CD4-positive, alpha-beta memory T cell (primary cell): ENCODE data around the gene SCLT1. TPM values are rescaled to one million over a fixed set of nuclear protein-coding genes. Genes with fewer than 3 reads are reported as not detected.

Experiments
- CTCF ChIA-PET: fragments of 350-600 bp; sonication (Branson Sonifier 250); formaldehyde crosslinking; loops from one replicate; lab custom pipeline; 2021; ENCODE audit warnings: inconsistent platforms; ENCODE audit not compliant: partially characterized antibody; lab: Charles Lee
- POLR2A ChIA-PET: fragments of 350-600 bp; sonication (Branson Sonifier 250); formaldehyde crosslinking; loops from one replicate; lab custom pipeline; 2021; ENCODE audit not compliant: partially characterized antibody; lab: Charles Lee
- DNase-seq, 5 donors: peaks; one replicate each; pipeline versions ENCODE4 v3.0.0 to v3.0.0-alpha.2; 2020 to 2022; ENCODE audit warnings: mixed read lengths in 1 of 5
- H3K27ac ChIP-seq: one replicate; pipeline ENCODE4 v1.7.0; 2013; ENCODE audit warnings: low read depth, low read length
- H3K27me3 ChIP-seq: 2 replicates; pipeline ENCODE4 v1.7.0; 2013; ENCODE audit warnings: mild to moderate bottlenecking, low read length, moderate library complexity; ENCODE audit not compliant: insufficient read depth
- H3K36me3 ChIP-seq: 2 replicates; pipeline ENCODE4 v1.7.0; 2013; ENCODE audit warnings: mild to moderate bottlenecking, low read length, moderate library complexity; ENCODE audit not compliant: insufficient read depth
- H3K4me1 ChIP-seq: 2 replicates; pipeline ENCODE4 v1.7.0; 2013; ENCODE audit warnings: mild to moderate bottlenecking, low read length, moderate library complexity; ENCODE audit not compliant: insufficient read depth
- H3K4me3 ChIP-seq, 2 donors: one replicate each; pipeline ENCODE4 v1.7.0; 2013; ENCODE audit warnings: low read length in 2 of 2, mild to moderate bottlenecking in 1 of 2
- H3K9me3 ChIP-seq, 2 donors: one replicate each; pipeline ENCODE4 v1.7.0; 2013; ENCODE audit warnings: low read length in 2 of 2, control low read depth in 1 of 2; ENCODE audit not compliant: control insufficient read depth in 1 of 2
- H3K27ac Mint-ChIP-seq, 7 donors: one replicate each; pipeline ENCODE4 v1.8.0; 2020 to 2021; ENCODE audit warnings: mixed read lengths in 7 of 7, mild to moderate bottlenecking in 6 of 7, inconsistent platforms in 3 of 7, moderate library complexity in 3 of 7
- H3K27me3 Mint-ChIP-seq, 2 donors: one replicate each; pipeline ENCODE4 v1.8.0; 2020 to 2021; ENCODE audit warnings: mixed read lengths in 2 of 2
- H3K36me3 Mint-ChIP-seq, 2 donors: one replicate each; pipeline ENCODE4 v1.8.0; 2020 to 2021; ENCODE audit warnings: mixed read lengths in 2 of 2, inconsistent platforms in 1 of 2, mild to moderate bottlenecking in 1 of 2
- H3K4me1 Mint-ChIP-seq, 4 donors: one replicate each; pipeline ENCODE4 v1.8.0; 2020 to 2021; ENCODE audit warnings: mixed read lengths in 4 of 4, mild to moderate bottlenecking in 1 of 4
- H3K4me3 Mint-ChIP-seq, 8 donors: one replicate each; pipeline ENCODE4 v1.8.0; 2020 to 2021; ENCODE audit warnings: mixed read lengths in 8 of 8, mild to moderate bottlenecking in 7 of 8, moderate library complexity in 6 of 8, inconsistent platforms in 3 of 8
- H3K9me3 Mint-ChIP-seq, 8 donors: one replicate each; pipeline ENCODE4 v1.8.0; 2020 to 2021; ENCODE audit warnings: mixed read lengths in 8 of 8, mild to moderate bottlenecking in 5 of 8, inconsistent platforms in 3 of 8, moderate library complexity in 1 of 8
- intact Hi-C: fragments of 100-400 bp; cut with micrococcal nuclease; formaldehyde crosslinking; loops from one replicate; pipeline ENCODE4 v1.15.1; 2023
- polyA plus RNA-seq, 2 donors: library from polyadenylated mRNA; unstranded; fragments of 300-500 nt; fragmentation: Illumina TruSeq; gene quantifications; one replicate each; pipeline ENCODE4 v1.2.3, GENCODE V29; 2021
- total RNA-seq, 2 experiments: library from RNA; stranded (reverse); gene quantifications; one replicate each; pipeline ENCODE4 v1.2.3, GENCODE V29; 2021

SCLT1 gene
- total and polyA plus RNA-seq, 4 experiments from 2014 or later, result 4.3 to 20.8 (median 12.0) TPM

GRCh38 chr4:129095811-129096454 is 2.6 kb upstream of the SCLT1 start, which contains the start of gene C4orf33:
Gene C4orf33 (plus strand): TSS chr4:129096152. CDS start chr4:129102611, 6,459 bp downstream.
- Mint-ChIP-seq H3K4me3 (peak within 1 kb of the TSS; percentile 90 to 98 (median 94)), H3K27ac (peak within 1 kb of the TSS in 5 of 7 donors; percentile 95 to 99 (median 96)), H3K36me3 (peaks cover 0 to 5% of the 10 kb centered on the region in 2 donors), H3K9me3 (no peaks in the 10 kb centered on the region), H3K27me3 (no peaks in the 10 kb centered on the region), H3K4me1 (peaks cover 15 to 33% (median 23%) of the 10 kb centered on the region in 4 donors)
- H3K4me3 ChIP-seq, result peak within 1 kb of the TSS; percentile 73 to 89
- no peaks in the 10 kb centered on the region for H3K27me3 ChIP-seq
- no peaks in the 10 kb centered on the region for H3K9me3 ChIP-seq
- intact Hi-C loops, result no loop called here
- peak within 1 kb of the TSS; percentile 92 for H3K27ac ChIP-seq
- CTCF ChIA-PET, result interaction anchor here (0.7 to 1.1 kb wide), 3 partner anchors 9 to 15 kb away, joined by 3 to 4 read pairs (median 3); no protein-coding TSS in a partner anchor
- POLR2A ChIA-PET, result interaction anchor here (0.7 to 1.3 kb wide), 3 partner anchors 9 to 284 kb away, joined by 3 read pairs; no protein-coding TSS in a partner anchor
- H3K4me1 ChIP-seq, result peaks cover 43% of the 10 kb centered on the region
- DNase-seq, result peak; percentile 73 to 81 (median 77)
- no peaks in the 10 kb centered on the region for H3K36me3 ChIP-seq

- intact Hi-C loops, result loop anchor here (5.0 kb wide), 1 partner anchor 232 kb away; no protein-coding TSS in a partner anchor
- H3K9me3 Mint-ChIP-seq, result no peaks in the 10 kb centered on the region
- Histone ChIP-seq H3K27me3 (no peaks in the 10 kb centered on the region), H3K36me3 (no peaks in the 10 kb centered on the region), H3K4me1 (peaks cover 54% of the 10 kb centered on the region), H3K27ac (peak overlapping the region; percentile 99), H3K4me3 (no peak overlapping the region), H3K9me3 (no peaks in the 10 kb centered on the region)
- ChIA-PET POLR2A (interaction anchor here (1.6 to 2.9 kb wide), 6 partner anchors 9 to 1129 kb away, joined by 4 to 16 read pairs (median 8); partner anchors contain the start of genes ABHD18, JADE1, LARP1B and MFSD8), CTCF (interaction anchor here (0.5 to 2.7 kb wide), 3 partner anchors 10 to 1030 kb away, joined by 3 to 9 read pairs (median 5); no protein-coding TSS in a partner anchor)
- H3K27me3 Mint-ChIP-seq, result no peaks in the 10 kb centered on the region
- peak overlapping the region in 2 of 7 donors; percentile 33 to 95 for H3K27ac Mint-ChIP-seq
- peaks cover 21 to 37% (median 28%) of the 10 kb centered on the region in 4 donors for H3K4me1 Mint-ChIP-seq
- peaks cover 0 to 5% of the 10 kb centered on the region in 2 donors for H3K36me3 Mint-ChIP-seq
- no peak for DNase-seq
- peak overlapping the region in 6 of 8 donors; percentile 10 to 57 (median 30) for H3K4me3 Mint-ChIP-seq
Measured at GRCh38 chr4:129094347-129094746, 1.0 kb upstream of the SCLT1 start.

GRCh38 chr4:129092631-129093190 is 628 bp downstream of the SCLT1 start:
- no peak overlapping the region for H3K4me3 Mint-ChIP-seq
- Histone ChIP-seq H3K4me1 (peaks cover 66% of the 10 kb centered on the region), H3K36me3 (no peaks in the 10 kb centered on the region), H3K27ac (peak overlapping the region; percentile 99), H3K27me3 (no peaks in the 10 kb centered on the region), H3K4me3 (peak overlapping the region; percentile 71 to 98), H3K9me3 (no peaks in the 10 kb centered on the region)
- no peak overlapping the region for H3K27ac Mint-ChIP-seq
- H3K4me1 Mint-ChIP-seq, result peaks cover 30 to 48% (median 39%) of the 10 kb centered on the region in 4 donors
- intact Hi-C loops, result loop anchor here (1.0 to 5.0 kb wide), 5 partner anchors 230 to 1127 kb away; partner anchors contain the start of genes ABHD18, LARP1B, MFSD8 and PGRMC2
- no peaks in the 10 kb centered on the region for H3K27me3 Mint-ChIP-seq
- H3K36me3 Mint-ChIP-seq, result peaks cover 0 to 5% of the 10 kb centered on the region in 2 donors
- H3K9me3 Mint-ChIP-seq, result no peaks in the 10 kb centered on the region
- ChIA-PET CTCF (interaction anchor here (0.9 to 2.7 kb wide), 3 partner anchors 45 to 807 kb away, joined by 3 to 9 read pairs (median 3); no protein-coding TSS in a partner anchor), POLR2A (interaction anchor here (1.0 to 2.9 kb wide), 8 partner anchors 8 to 1127 kb away, joined by 4 to 16 read pairs (median 8); partner anchors contain the start of genes ABHD18, JADE1, LARP1B and MFSD8)
- DNase-seq, result no peak

DNA sequence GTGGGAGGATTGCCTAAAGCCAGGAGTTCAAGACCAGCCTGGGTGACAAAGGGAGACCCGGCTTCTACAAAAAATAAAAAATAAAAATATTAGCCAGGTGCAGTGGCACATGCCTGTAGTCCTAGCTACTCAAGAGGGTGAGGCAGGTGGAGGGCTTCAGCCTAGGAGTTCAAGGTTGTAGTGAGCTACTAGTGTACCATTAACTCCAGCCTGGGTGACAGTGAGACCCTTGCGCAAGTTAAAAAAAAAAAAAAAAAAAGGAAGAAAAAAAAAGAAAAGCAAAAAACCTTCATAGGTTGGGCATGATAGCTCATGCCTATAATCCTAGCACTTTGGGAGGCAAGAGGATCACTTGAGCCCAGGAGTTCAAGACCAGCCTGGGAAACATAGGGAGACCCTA is 5.8 kb downstream of the SCLT1 start:
- Mint-ChIP-seq H3K27ac (no peak overlapping the region), H3K4me3 (peak overlapping the region in 1 of 8 donors; percentile 29), H3K4me1 (peaks cover 23 to 36% (median 27%) of the 10 kb centered on the region in 4 donors), H3K9me3 (peaks cover 0 to 5% (median 0%) of the 10 kb centered on the region in 8 donors), H3K36me3 (peaks cover 4 to 19% of the 10 kb centered on the region in 2 donors), H3K27me3 (no peaks in the 10 kb centered on the region)
- Histone ChIP-seq H3K9me3 (no peaks in the 10 kb centered on the region), H3K36me3 (no peaks in the 10 kb centered on the region), H3K27me3 (no peaks in the 10 kb centered on the region), H3K4me3 (no peak overlapping the region), H3K4me1 (peaks cover 39% of the 10 kb centered on the region), H3K27ac (no peak overlapping the region)
- no peak for DNase-seq
- intact Hi-C loops, result no loop called here
- ChIA-PET CTCF (interaction anchor here (0.7 to 0.8 kb wide), 2 partner anchors 8 to 11 kb away, joined by 3 to 4 read pairs; partner anchors contain the start of gene C4orf33), POLR2A (interaction anchor here (1.7 kb wide), 1 partner anchor 8 kb away, joined by 3 read pairs; the partner anchor contains the start of gene C4orf33)

GRCh38 chr4:129085472-129085871 is 7.9 kb downstream of the SCLT1 start:
- Mint-ChIP-seq H3K36me3 (peaks cover 19 to 33% of the 10 kb centered on the region in 2 donors), H3K27ac (peak overlapping the region in 1 of 7 donors; percentile 18), H3K4me1 (peaks cover 23 to 37% (median 27%) of the 10 kb centered on the region in 4 donors), H3K27me3 (no peaks in the 10 kb centered on the region), H3K4me3 (no peak overlapping the region), H3K9me3 (peaks cover 0 to 10% (median under 1%) of the 10 kb centered on the region in 8 donors)
- CTCF ChIA-PET, result no interaction called here
- no peaks in the 10 kb centered on the region for H3K9me3 ChIP-seq
- H3K36me3 ChIP-seq, result no peaks in the 10 kb centered on the region
- POLR2A ChIA-PET, result interaction anchor here (1.0 kb wide), 1 partner anchor 8 kb away, joined by 6 read pairs; the partner anchor contains the start of gene SCLT1
- intact Hi-C loops, result no loop called here
- H3K4me1 ChIP-seq, result peaks cover 19% of the 10 kb centered on the region
- H3K27me3 ChIP-seq, result no peaks in the 10 kb centered on the region
- no peak for DNase-seq
- no peak overlapping the region for H3K4me3 ChIP-seq
- H3K27ac ChIP-seq, result no peak overlapping the region

DNA sequence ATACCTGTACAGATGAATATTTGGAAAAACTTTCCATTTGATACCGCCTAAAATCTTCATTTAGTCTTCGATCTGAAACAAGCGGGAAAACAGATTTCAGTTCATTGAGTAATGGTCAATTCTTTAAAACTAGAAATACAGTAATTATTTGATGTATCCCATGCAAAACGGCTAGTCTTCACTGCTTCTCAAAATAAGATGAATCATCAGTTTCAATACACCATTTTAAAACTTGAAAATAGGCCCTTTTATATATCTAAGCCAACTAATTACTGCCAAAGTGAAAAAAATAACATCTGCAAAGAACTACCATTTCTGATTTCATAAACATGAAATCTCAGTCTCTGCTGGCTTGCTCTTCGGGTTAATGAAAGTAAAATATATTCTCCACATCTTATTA is 11.0 kb downstream of the SCLT1 start:
- peaks cover 42 to 58% of the 10 kb centered on the region in 2 donors for H3K36me3 Mint-ChIP-seq
- peaks cover 10 to 21% (median 12%) of the 10 kb centered on the region in 4 donors for H3K4me1 Mint-ChIP-seq
- H3K4me3 Mint-ChIP-seq, result no peak overlapping the region
- CTCF ChIA-PET, result no interaction called here
- H3K9me3 Mint-ChIP-seq, result peaks cover 0 to 15% (median 5%) of the 10 kb centered on the region in 8 donors
- Histone ChIP-seq H3K4me3 (no peak overlapping the region), H3K27ac (no peak overlapping the region), H3K36me3 (peaks cover 6% of the 10 kb centered on the region), H3K4me1 (no peaks in the 10 kb centered on the region), H3K27me3 (no peaks in the 10 kb centered on the region), H3K9me3 (no peaks in the 10 kb centered on the region)
- H3K27me3 Mint-ChIP-seq, result no peaks in the 10 kb centered on the region
- POLR2A ChIA-PET, result no interaction called here
- intact Hi-C loops, result no loop called here
- no peak for DNase-seq
- no peak overlapping the region for H3K27ac Mint-ChIP-seq
